SK-N-MC (cell line): Measurements from ENCODE around the gene COQ9.

Source experiments
- EZH2 ChIP-seq: fragments of 200-600 bp; sonication (generic); IDR thresholded peaks from one replicate; pipeline ENCODE4 v1.6.1; 2017; ENCODE audit warnings: antibody characterized with exemption
- FOXP2 ChIP-seq: optimal IDR thresholded peaks from 2 replicates; pipeline ENCODE3; 2011; ENCODE audit warnings: mild to moderate bottlenecking, moderate library complexity; ENCODE audit not compliant: insufficient read depth; ENCODE audit errors: extremely low read length, control extremely low read depth
- POLR2AphosphoS5 ChIP-seq: IDR thresholded peaks from 2 replicates; pipeline ENCODE4 v1.6.1; 2012; ENCODE audit warnings: mild to moderate bottlenecking, low read depth, low read length, borderline replicate concordance

GRCh38 chr16:57483725-57484514 is 36.6 kb downstream of the COQ9 start:
- no peak for TF ChIP-seq EZH2
- TF ChIP-seq POLR2AphosphoS5: no peak
- no peak for TF ChIP-seq FOXP2
